GM12873 (cell line): ENCODE data around the gene TTLL11.

Source experiments
- TF ChIP-seq, protein P1 (sequence below): IDR thresholded peaks from 2 replicates; pipeline ENCODE4 v1.5.1; 2012; ENCODE audit warnings: low read depth, mild to moderate bottlenecking, moderate library complexity, low read length, control low read depth; ENCODE audit not compliant: insufficient read depth; ENCODE audit errors: missing control alignments

The TTLL11 gene

DNA sequence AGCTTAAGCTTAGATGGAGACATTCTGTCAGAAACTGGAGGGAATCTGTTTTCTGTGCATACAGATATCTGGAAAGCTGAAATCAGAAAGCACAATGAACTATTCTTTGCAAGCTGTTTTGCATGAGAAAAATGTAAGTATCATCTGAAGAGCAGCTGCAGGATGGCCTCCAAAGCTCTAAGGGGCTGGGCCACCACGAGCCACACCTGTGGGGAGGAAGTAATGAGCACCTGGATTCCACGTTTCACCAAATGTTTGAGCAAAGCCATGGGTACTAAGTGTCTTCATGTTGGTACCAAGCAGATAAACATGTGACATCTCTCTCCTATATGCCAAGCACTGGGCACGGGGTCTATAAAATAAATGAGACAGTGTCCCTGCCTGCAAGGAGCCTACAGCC is 199.3 kb downstream of the TTLL11 start:
- TF ChIP-seq, protein P1, sequence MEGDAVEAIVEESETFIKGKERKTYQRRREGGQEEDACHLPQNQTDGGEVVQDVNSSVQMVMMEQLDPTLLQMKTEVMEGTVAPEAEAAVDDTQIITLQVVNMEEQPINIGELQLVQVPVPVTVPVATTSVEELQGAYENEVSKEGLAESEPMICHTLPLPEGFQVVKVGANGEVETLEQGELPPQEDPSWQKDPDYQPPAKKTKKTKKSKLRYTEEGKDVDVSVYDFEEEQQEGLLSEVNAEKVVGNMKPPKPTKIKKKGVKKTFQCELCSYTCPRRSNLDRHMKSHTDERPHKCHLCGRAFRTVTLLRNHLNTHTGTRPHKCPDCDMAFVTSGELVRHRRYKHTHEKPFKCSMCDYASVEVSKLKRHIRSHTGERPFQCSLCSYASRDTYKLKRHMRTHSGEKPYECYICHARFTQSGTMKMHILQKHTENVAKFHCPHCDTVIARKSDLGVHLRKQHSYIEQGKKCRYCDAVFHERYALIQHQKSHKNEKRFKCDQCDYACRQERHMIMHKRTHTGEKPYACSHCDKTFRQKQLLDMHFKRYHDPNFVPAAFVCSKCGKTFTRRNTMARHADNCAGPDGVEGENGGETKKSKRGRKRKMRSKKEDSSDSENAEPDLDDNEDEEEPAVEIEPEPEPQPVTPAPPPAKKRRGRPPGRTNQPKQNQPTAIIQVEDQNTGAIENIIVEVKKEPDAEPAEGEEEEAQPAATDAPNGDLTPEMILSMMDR = no peak

DNA sequence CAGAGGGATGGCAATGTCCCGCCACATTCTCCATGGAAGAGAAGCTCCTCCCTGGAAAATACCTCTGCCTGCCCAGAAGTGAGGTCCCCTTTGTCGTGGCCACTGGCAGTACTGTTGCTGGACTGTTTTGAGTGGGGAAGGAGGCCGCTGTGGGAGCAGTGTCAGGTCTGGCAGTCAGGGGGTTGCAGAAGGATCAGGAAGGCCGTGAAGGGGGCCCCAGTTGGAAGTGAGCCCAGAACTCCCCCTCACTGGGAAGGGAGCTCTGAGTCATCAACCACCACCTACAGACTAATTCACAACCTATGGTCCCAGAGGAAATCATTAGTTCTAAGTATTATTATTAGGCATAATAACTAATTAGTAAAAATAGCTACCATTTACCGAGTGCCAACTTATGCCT is 200.4 kb downstream of the TTLL11 start:
- TF ChIP-seq, protein P1 = no peak

DNA sequence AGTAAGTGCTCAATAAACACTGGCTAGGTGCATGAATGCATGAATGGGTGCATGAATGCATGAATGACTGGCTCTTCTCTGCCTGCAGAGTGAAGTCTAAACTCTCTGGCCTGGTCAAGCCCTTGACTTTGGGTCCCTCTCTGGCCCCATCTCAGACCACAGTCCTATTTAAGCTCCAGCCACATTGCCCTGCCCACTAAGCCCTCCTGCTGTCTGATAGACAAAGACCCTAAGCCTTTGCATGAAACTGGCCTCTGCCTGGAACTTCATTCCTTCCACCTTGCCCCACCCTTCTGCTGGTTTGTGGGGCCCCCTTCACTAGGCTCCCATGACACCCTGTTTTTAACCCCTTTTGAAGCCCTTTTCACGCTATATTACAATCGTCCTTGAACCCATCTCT is 202.4 kb downstream of the TTLL11 start:
- TF ChIP-seq, protein P1 = no peak

DNA sequence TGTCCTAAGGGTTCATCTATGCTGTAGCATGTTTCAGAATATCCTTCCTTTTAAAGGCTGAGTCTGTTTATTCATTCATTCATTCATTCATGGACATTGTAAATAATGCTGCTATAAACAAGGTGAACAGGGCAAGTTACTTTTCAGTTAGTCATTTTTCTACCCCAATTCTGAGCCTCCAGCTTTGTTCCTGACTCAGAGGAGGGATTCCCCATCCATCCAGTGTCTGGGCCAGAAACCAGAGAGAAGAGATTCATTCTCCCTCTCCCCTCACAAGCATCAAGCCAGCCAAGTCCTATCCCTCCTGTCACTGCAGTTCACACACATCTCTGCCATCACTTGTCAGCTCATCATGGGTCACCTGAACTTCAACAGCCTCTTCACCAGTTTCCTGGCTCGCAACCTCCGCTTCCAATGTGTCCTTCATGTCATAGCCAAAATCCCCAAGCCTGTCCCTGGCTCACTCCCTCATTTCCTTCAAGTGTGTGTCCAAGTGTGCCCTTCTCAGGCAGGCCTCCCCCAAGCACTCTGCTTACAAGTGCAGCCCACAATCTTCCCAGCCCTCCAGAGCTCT is 203.0 kb downstream of the TTLL11 start:
- TF ChIP-seq, protein P1 = no peak

DNA sequence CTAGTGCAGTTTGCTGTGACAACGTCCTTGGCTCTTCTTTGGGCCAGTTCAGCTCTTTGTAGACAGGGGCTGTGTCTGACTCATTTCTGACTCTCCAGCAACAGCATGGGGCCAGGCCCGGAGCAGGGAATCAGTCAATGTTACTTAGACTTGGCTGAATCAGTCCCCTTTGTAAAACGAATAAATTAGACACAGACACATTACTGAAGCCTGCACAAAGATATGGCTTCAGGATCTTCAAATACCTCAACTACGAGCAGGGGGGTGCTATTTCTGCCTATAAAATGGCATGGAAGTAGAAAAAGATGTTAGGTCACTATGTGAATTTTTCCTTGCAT is 204.7 kb downstream of the TTLL11 start:
- TF ChIP-seq, protein P1 = no peak

DNA sequence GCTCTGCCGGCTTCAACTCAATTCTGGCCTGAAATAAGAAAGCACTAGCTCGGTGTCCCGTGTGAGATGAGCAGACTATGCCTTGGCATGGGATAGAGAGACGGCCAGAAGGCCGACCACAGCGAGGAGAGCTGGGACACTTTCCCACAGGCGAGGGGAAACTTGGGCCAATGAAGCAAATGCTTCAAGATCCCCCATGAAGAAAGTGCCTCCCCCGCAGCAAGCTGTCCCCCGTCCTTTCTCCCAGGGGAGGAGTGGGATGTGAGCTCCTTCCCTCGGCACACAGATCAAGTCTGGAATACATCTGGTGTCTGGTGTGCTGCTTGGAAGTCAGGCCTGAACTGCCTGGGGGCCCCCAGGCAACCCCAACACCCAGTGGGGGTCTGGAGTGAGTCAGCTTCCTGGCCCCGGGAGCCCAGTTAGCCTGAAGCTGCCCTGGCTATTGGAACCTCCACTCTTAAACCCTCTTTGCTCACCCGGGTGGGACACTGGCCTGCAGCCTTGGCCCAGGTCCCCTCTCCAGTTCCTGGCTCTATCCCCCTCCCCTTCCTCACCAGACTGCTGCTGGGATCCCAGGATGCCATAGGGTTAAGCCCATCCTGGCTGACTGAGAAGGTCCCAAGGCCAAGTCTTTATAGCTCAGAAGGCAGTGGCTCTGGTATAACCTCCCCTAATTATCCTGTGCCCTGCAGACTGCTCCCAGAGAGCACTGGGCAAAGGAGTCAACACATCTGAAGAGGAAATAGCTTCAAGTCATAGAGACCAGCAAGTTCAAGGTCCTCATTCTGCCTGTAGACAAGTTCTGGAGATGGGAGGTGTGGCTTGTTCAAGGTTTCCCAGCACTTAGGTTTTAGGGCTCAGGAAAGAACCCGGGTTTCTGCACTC is 205.3 kb downstream of the TTLL11 start:
- TF ChIP-seq, protein P1 = no peak

DNA sequence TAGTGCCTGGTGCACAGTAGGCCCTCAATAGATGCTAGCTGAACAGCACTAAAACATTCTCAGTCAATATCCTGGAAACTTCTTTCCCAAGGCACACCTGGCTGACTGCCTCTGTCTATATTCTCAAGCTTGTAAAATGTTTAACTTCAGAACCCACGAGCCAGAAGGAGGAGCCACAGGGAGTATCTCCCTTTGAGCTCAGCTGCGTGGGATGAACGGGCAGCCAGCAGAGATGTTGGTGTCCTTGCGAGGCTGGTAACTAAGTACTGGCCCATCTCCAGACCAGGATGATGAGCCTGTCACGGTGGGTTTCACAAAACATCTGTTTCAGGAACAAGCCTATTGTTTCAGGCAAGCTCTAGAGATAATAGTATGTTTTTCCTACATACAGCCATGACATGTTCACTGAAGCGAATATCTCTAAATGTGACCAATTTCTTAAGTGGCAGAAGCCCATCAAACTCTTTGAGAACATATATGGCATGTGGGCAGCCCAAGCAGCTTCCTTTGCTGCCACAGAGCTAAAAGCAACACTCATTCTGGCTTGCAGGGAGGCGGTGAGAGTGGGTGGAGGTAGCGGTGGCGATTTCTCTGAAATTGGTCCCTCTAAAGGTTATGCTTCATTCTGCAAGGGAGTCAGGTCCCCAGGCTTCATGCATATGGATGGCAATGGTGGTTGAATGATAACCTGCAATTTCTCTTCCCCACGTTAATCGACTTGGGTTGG is 206.2 kb downstream of the TTLL11 start:
- TF ChIP-seq, protein P1 = no peak
